SH-SY5Y (cell line): ENCODE results near the gene ARTN.

ENCODE experiments used
- GATA2 ChIP-seq: IDR thresholded peaks from 2 replicates; pipeline ENCODE4 v1.6.1; 2011; ENCODE audit warnings: mild to moderate bottlenecking, low read depth, low read length
- GATA3 ChIP-seq: IDR thresholded peaks from 2 replicates; pipeline ENCODE4 v1.6.1; 2011; ENCODE audit warnings: low read depth, mild to moderate bottlenecking, low read length, moderate library complexity

- TF ChIP-seq GATA2 (no peak), GATA3 (no peak)
Observed at GRCh38 chr1:43981135-43981491, 47.5 kb downstream of the ARTN start.
